Peyer's patch (tissue), 4 donors: ENCODE data around the gene DHRS1.

Experiments
- POLR2A ChIP-seq, 2 donors: fragments of 450-650 bp; IDR thresholded peaks; one replicate each; pipeline ENCODE4 v1.5.1; 2017; ENCODE audit warnings: antibody characterized with exemption in 2 of 2, mild to moderate bottlenecking in 2 of 2, moderate library complexity in 2 of 2
- TF ChIP-seq, protein P1 (sequence below), 6 experiments: fragments of 450-650 bp in 4 of 6; fragments of 200-600 bp in 2 of 6; sonication (generic) in 1 of 6; IDR thresholded peaks; one replicate each; pipeline ENCODE4 v1.5.1; 2017 to 2019; ENCODE audit warnings: antibody characterized with exemption in 6 of 6, mild to moderate bottlenecking in 3 of 6, moderate library complexity in 1 of 6

DNA sequence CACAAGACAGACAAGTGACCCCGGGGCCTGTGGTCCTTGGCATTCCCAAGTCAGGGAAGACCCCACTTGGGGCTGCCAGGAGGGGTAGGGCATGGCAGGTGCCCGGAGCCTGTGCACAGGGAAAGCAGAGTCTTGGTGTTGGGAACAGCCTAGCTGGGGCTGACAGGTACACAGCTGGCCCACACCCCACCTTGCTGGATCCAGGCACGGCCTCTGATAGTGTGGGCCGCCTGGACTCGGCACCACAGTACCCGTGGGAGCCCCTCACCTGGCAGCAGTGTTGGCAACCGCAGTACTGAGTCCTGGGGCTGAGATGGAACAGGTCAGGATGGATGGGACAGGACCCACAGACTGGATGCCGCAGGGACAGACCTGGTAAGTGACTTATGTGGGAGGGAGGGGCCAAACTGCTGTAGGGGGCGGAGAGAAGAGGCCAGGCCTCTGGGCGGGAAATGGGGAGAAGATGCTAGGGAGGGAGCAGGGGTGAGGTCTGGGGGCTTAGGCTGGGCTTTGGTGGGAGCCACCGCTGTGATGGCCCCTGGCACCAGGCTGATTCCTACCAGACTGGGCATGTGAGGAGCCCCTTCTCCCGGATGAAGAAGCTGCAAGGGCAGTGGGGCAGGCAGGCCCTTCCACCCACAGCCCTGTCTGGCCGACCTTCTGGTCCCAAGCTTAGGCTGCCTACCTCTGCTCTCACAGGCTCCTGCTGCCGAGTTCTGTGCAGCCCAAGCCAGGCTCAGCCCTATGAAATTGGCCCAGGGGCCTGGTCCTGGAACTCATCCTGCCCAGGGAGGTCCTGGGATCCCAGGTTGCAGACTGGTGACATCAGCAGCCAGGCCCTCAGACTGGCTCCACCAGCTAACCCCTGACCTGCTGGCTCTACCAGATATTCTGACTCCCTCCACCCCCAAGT is 36.5 kb downstream of the DHRS1 start, which contains the start of gene TGM1:
- TF ChIP-seq, protein P1, sequence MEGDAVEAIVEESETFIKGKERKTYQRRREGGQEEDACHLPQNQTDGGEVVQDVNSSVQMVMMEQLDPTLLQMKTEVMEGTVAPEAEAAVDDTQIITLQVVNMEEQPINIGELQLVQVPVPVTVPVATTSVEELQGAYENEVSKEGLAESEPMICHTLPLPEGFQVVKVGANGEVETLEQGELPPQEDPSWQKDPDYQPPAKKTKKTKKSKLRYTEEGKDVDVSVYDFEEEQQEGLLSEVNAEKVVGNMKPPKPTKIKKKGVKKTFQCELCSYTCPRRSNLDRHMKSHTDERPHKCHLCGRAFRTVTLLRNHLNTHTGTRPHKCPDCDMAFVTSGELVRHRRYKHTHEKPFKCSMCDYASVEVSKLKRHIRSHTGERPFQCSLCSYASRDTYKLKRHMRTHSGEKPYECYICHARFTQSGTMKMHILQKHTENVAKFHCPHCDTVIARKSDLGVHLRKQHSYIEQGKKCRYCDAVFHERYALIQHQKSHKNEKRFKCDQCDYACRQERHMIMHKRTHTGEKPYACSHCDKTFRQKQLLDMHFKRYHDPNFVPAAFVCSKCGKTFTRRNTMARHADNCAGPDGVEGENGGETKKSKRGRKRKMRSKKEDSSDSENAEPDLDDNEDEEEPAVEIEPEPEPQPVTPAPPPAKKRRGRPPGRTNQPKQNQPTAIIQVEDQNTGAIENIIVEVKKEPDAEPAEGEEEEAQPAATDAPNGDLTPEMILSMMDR (IDR thresholded peaks at IDR 0.05) = no peak
- no peak for TF ChIP-seq POLR2A (IDR thresholded peaks at IDR 0.05)
